GM21786 (cell line): ENCODE measurements around the gene HOXC9.

Experiments
- ATAC-seq: cut with Tn5 transposase; IDR thresholded peaks from one replicate; pipeline ENCODE4 v1.9.1; 2021; ENCODE audit not compliant: unreplicated experiment

Gene HOXC9

DNA sequence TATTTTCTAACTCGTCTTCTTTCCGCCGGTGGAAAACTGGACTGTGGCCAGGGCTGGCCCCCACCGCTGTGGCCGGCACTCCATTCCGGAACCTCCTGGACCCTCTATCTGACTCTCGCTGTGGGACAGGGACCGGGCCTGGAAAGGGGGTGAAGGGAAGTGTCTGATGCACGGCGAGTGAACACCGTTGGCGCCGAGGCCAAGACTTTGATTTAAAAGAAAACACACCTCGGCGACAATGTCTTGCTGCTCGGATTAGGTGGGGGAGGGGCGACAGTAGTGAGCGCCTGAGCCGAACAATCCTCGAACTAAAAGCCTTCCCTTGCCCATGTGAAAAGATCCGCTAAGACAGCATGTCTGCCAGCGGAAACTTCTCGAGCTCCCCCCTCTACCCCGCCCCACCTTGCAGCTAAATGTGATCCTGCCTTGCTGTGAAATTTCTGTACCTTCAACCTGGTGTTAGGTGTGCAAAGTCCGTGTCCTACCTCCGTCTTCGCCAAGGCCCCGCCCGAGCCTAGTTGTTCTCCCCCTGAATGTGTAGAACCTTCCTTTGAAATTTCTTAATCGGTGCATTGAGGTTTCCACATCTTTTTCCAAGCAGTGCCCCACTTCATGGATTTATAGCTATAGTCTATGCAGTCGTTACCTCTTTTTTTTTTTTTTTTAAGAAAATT is 24.3 kb upstream of the HOXC9 start:
- ATAC-seq: no peak

DNA sequence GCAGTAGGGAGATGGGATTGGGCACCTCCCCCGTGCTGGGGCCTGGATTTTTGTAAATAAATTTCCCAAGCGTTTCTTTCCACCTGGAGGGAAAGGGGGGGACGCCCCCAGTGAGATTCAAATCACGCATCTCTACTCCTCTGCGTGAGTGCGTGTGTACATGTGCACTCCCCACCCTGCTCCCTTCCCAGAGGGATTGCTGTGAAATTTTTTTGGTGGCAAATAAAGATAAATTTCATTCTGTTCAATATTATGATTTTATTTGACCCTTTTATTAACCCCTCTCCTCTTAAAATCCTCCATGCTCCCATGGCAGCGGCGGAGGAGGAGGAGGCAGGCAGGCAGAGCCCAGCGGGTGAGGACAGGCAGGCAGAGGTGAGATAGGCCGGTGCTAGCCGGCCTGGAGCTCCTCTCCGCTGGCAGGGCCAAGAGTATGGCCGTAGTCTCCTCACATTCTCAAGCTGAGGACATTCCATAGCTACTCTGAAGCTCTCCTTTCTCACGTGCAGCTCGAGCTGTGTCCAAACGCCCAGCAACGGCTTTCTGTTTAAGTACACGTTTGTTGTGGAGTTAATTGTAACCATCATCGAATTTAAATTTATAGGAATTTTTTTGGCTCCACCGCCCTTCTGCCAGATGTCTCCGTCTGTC is 23.7 kb upstream of the HOXC9 start:
- ATAC-seq: no peak

DNA sequence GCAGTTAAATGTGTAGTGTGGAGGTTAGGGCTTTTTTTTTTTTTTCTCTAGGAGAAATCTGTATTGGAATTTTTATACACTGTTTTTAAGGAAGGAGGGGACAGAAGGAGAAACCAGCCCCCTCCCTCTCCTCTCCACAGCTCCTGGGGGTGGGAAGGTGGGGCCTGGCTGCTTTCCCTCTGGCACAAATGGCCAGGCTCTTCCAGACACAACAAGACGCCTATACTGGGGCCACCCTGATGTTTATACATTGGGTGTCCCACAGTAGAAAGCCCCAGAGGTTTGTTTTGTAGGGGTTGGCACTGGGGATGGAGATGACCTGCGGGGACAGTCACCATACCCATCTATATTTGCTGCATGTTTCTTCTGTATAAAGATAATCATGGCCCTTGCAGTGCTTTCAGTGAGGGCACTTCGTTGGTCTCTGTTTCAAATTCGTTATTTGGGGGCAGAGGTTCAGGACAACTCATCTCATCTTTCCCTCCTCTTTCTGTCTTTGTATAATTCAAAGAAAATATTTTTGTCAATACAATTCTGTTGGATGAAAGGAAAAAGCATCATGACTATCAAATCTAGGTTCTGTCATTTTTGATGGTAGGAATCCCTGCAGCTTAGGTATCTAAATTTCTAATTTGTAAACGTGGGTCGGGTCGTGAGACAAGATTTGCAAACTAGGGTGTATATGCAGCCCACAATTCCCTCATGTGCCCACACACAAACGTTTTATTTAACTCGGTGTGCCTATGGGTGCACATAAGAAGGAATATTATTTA is 23.0 kb upstream of the HOXC9 start:
- ATAC-seq: no peak

DNA sequence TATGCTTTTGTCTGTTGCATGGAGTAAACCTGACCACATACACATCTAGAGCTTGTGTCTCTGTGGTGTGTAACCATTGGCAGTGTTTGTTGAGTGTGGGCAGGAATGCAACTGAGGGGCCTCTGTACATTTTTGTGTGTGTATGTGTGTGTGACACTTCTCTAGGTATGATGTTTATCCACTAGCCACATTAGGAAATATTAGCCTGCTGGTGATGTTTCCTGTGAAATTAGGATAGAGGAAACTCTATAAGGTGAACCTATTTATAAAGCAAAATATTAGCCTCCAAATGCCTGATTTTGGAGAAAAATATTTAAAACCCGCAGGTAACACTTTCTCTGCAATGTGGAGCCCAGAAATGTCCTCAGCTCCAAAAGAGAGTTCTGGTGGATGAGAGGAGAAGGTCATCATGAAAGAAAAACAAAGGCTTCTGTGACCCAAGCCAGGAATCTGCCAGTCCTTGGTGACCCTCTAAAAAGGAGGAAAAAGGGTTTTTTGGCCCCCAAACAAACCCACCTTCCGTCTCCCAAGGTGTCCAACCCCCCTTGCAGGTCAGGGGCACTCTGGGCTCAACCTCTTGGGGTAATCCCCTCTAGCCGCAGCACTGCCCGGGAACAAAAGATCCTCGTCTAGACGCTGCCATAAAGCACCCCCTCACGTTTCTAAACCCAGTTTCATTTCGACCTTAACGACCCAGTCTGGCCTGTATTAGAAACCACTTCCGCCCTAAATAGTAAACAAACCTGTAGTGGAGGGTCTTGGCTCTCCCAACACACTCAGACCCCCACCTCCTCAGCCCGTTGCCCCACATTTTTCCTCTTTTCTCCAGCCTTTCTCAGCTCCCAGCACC is 22.1 kb upstream of the HOXC9 start:
- no peak for ATAC-seq

DNA sequence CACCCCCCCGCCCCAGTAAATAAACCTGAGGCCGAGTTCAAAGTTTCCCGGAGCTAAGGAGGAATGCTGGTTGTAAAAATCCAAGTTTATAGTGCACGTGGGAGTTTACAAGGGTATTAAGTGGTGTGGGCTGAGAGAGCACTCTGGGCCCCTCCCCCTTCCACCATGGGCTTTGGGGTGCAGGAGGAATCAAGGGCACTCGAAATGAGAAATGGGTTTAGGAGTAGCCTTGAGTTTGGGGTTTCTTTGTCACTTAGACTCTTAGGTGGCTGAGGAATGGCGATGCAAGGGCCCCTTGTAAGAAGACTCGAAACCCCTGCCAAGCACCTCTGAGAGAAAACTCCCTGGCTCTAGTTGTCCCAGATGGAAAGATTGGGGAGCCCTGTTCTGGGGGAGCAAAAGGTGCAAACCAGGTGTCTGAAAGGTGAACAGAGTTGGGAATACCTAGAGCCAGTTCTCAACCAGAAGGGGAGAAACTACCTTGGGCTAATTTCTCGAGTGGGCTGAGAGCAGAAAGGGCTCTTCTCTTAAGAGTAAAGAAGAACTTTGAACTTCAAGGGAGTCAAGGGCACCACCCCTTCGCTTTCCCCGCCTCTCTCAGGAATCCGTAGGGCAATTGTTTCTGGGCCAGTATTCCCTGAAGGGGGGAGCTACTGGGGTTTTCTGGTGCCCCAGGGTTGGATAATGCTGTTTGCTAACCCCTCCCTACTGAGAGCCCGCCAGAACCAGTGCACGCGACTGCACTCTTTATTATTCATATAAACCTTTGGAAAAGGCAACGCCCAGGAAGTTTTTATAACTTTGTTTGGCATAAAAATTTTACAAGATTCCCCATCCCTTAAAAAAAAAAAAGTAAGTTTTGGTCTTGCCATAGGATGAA is 21.2 kb upstream of the HOXC9 start:
- ATAC-seq: no peak

DNA sequence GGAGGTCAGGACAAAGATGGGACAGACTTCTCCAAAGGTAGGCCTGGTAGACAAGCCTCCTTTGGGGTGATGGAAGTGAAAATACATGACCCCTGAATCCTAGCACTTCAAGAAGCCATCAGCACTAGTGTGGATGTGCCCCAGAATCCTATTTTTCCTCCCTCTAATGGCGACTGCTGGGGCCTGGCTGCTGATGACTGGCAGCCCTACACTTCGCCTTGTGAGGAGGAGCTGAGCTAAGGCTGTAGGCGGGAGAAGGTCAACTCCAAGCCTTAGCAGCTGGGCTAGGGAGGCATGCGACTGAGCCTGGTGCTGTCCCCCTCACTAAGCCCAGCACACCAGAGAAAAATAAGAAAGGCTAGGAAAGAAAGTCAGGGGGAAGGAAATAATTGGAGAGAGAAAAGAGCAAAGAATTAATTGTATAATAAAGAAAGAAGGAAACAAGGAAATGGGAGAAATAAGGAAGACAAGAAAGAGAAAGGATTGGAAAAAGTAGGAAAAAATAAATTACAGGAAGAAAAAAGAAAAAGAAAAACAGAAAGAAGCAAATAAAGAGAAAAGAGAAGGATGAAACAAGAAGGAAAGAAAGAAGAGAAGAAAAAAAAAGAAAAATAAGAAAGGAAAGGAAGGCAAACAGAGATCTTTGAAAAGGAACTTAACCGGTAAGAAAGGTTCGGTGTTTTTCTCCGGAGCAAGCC is 19.7 kb upstream of the HOXC9 start:
- no peak for ATAC-seq

DNA sequence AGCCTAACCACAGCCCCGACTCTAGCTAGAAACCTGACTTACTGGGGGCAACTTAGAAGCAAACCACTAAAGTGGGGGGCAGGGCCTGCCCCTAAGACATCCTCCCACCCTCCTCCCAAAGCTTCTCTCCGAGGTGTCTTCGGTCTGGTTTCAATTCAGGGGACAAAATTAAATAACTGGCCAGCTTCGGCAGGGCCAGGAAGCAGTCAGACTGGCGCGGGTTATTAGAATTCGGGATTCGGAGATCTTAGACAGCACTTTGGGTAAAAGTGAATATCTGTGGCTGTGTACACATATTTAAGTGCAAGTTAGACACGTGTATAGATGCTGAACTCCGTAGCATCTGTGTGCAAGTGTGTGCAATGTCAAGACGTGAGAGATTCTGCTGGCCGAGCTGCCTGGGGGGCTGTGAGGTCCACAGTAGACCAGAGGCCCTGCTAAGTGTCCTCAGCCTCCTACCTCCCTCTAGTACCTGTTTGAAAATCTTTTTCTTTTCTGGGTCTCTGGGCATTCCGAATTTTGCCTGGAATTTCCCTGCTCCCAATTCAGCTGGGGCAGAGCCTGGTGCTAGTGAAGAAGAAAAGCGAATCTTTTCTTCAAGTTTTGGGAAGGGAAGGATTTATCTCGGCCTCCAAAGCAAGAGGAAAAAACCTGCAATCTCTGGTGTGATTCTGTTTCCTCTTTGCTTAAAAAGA is 19.0 kb upstream of the HOXC9 start:
- no peak for ATAC-seq

DNA sequence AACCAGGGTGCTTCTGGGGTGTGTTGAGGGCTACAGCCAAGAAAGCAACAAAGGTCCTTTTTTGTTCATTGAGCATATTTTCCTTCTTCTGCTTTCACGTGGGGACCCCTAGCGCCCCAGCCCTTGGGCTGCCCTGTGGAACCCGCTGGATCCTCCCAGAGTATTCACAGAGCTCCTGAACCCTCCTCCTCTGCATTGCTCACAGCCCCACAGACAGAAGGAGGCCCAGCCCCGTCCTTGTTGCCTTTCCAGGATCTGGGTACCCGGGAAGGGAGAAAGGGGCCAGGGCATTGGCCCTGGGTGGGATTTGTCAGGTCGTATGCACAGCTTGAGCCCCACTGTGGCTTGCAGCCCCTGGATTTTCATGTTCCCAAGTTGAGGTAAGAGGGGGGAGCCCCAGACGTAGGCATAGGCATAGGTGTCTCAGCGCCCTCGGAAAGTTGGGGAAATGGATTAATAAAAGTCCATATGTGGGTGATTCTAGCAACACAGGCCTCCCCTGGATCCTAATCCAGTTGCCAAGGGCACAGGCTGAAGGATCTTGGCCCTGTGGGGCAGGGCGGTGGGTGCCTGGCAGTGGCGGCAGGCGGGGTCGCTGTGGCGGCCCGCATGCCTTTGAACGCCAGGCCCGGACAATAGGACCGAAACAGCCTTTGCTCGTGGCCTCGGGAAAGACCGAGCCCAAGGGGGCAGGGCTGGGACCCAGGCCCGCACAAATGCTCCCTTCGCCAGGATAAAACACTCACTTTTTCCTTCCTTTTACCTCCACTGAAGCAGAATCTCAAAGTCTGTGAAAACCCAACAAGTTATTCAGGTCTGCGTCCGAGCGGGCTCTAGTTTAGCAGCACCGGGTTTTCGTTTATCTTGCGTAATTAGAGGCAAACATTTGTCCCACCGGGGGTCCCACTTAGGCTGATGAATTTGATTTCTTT is 18.1 kb upstream of the HOXC9 start:
- no peak for ATAC-seq

DNA sequence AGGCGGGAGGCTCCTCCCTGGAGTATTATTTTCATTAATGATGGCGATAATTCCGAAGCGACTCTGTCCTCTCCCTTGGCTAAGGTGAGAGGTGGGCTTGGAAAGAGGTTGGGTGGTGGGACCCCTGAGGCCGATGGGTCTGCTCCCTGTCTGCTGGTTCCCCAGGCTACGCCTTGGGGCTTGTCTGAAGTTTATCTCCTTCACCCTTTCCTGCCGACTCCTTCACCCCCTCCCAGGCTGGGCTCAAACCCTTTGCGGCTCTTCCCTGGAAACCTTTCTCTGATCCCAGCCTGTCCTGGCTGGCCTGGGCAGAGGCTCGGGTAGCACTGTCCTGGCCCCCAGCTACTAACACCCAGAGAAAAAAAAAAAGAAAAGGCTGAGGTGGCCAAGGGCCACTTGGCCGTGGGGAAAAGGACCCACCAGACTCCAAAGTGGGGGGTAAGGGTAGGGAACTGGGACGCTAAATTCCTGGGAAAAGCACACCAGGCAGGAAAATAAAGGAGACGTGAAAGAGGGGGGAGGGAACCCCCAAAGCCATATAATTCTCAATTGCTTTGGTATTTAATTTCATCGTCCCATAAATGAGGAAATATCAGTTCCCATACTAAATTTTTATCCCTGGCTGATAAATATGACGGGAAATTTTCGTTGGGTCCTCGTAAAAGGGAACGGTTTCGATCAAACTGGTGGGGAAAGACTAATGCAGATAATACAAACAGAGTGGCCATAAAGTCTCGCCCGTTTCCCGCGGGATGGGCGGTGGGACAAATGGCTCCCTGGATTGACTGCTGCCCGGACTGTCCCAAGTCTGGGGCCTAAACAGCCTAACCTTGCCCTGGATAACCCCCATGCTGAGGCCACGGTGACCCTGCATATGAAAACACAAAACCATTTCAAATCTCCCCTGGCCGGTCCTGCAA is 17.1 kb upstream of the HOXC9 start:
- ATAC-seq: no peak

DNA sequence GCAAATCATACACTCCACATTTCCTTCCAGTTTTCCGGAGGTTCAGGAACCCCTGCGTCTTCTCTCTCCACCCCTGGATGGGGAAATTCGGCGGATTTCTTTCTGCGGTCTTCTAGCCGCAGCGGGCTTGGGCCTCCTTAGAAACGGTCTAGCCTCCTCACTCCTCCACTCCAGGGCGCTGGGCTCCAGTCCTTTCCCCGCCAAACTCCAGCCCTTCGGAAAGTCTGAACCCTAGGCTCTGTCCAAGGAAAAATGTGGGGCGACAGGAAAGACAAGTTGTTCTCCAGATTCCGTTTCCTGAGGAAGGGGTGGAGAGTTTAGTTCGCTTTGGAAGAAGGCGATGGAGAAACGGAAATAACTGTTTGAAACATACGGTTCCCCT is 16.4 kb upstream of the HOXC9 start:
- ATAC-seq: no peak

DNA sequence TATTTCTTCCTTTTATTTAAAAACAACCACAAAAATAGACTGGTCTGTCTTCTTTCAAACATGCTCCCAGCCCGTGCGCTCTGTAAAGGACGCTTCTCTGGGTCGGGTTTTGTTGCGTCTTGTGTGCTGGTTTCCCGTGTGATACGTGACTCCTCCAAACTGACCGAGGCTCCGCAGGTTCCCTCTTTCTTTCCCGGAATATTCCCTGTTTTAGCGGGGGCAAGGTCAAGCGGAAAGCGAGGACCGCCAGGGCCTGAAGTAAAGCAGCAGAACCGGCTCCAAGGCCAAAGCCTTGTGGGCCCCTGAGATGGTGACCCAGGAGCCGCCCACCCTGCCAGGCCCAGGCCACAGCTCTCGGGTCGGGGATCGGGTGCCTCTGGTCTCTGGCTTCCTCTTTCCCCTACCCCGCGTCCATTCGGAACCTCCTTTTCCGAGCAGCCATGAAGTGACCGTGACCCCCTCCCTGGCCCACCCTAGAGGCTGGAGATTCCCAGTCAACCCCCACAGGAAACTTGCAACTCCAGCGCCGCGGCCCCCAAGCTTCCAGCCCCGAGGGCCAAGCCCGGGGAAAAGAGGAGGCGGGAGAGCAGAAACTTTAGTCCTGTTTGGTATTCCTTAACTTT is 15.9 kb upstream of the HOXC9 start:
- no peak for ATAC-seq

DNA sequence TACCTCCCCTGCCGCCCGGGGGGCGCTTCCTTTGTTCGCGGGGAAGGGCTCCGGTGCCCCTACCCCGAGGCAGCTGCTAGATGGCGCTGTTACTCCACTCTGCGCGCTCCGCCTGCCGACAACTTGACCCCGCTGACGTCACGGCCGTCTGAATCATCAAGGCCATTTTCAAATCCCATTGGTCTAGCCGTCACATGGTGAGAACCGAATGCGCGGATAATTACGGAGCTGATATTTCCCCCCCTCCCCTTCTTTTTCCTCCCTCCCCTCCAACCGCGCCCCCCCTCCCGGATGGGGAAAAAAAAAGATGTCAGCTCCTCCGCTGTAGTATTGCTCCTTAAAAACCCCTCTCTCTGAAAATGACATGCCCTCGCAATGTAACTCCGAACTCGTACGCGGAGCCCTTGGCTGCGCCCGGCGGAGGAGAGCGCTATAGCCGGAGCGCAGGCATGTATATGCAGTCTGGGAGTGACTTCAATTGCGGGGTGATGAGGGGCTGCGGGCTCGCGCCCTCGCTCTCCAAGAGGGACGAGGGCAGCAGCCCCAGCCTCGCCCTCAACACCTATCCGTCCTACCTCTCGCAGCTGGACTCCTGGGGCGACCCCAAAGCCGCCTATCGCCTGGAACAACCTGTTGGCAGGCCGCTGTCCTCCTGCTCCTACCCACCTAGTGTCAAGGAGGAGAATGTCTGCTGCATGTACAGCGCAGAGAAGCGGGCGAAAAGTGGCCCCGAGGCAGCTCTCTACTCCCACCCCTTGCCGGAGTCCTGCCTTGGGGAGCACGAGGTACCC is 14.9 kb upstream of the HOXC9 start, which contains the start of gene HOXC10:
TSS of gene HOXC10 (plus strand) at position 246 of the 791 bp plus-strand sequence. CDS start at position 360, 114 bp downstream.
- ATAC-seq: peak; percentile 74

DNA sequence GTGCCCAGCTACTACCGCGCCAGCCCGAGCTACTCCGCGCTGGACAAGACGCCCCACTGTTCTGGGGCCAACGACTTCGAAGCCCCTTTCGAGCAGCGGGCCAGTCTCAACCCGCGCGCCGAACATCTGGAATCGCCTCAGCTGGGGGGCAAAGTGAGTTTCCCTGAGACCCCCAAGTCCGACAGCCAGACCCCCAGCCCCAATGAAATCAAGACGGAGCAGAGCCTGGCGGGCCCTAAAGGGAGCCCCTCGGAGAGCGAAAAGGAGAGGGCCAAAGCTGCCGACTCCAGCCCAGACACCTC is 14.3 kb upstream of the HOXC9 start:
- no peak for ATAC-seq

DNA sequence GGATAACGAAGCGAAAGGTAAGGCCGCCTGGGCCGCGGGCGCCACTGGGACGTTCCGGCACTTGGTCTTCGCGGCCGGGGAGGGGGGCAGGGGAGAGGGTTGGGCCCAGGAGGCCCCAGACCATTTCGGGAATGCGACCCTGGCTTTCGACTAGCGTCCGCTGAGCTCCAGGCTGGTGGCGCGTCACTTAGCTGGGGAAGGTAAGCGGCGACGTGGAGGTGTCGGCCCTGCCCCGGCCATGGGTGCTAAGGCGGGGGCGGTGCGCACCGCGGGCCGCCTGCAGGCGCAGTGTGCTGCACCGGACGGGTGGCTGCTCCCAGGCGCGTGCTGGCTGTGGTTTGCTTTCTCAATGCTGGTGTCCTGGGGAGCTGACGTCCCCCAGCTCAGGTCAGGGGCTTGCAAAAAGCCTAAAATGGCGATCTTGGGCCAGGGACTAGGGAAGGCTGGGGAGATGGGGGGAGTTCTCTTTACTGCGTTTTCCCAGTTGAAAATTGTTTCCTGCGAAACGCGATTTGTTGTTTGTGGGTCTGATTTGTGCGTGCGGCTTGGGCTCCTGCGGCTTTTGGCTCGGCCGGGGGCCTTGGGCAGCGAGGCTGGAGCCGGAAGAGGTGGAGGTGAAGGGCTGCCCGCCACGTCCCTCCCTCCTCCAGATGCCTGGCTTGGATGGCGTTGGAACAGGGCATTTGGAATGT is 13.8 kb upstream of the HOXC9 start:
- ATAC-seq: no peak
